ENCODE measurements around the gene BDH1. TPM values are rescaled to one million over a fixed set of nuclear protein-coding genes. Genes with fewer than 3 reads are reported as not detected.

The BDH1 gene
- total and polyA plus RNA-seq, 2 of the 13 experiments (the other 11 are each of a cell fraction or from before 2014, with no cell fraction given), result 21.2 to 71.9 TPM

DNA sequence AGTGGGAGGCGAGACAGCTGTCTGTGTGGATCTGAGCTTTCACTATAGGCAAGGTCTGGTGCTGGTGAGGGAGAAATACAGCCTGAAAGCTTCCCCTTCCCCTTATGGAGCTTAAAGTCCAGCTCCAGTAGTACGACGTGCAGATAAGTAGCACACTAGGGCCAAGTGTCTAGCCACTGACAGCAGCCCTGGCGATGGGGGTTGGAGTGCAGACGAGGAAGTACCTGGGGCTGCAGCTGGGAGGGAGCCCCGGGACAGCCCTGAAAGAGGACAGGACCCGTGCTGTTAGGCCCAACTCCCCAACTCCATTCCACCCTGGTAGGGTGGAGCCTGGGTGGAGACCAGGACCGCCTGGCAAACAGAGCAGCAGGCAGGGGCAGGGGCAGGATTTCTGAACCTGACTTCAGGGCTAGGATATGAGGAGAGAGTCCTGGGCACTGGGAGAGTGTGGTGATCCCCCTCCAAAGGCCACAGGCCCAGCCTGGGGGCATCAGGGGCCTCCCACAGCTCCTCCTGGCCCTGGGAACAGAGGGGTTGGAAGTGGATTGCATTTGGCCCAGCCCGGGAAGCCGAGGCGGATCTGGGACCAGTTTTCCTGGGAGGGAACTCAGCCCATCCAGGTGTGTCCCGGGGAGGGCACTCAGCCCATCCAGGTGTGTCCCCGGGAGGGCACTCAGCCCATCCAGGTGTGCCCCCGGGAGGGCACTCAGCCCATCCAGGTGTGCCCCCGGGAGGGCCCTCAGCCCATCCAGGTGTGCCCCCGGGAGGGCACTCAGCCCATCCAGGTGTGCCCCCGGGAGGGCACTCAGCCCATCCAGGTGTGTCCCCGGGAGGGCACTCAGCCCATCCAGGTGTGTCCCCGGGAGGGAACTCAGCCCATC is 42.8 kb downstream of the BDH1 start:
- H3K4me1 ChIP-seq (ENCODE audit: insufficient read depth, low read length), result peaks cover 75% of the 10 kb centered on the region
- H3K27me3 ChIP-seq (ENCODE audit: control insufficient read depth in 1 of 2, insufficient read depth in 2 of 2, low read length in 2 of 2), result no peaks in the 10 kb centered on the region; a peak in 1 of 5 replicates
- H3K36me3 ChIP-seq (replicated peaks in 1 of 2; ENCODE audit: control insufficient read depth in 1 of 2, insufficient read depth in 2 of 2, low read length in 2 of 2), result peaks cover 0 to 7% of the 10 kb centered on the region in 2 experiments; a peak in 3 of 5 replicates
- no peaks in the 10 kb centered on the region for H3K9me3 ChIP-seq (ENCODE audit: low read length)
- H3K4me2 ChIP-seq (ENCODE audit: low read depth, low read length), result peak overlapping the region; percentile 50
- DNase-seq (ENCODE audit: low spot score), result no peak
- 56% methylated on average over 8 of the region's 19 CpGs for WGBS (ENCODE audit: low lambda C conversion rate)
- CTCF ChIA-PET (ENCODE audit: low intra/inter-chr PET ratio, low total read pairs), result no interaction called here
- H2AFZ ChIP-seq (ENCODE audit: low read length), result no peak overlapping the region
- H3K27ac ChIP-seq (ENCODE audit: extremely low read length, insufficient read depth, low read length), result peak overlapping the region; percentile 52
- no peaks in the 10 kb centered on the region for H4K20me1 ChIP-seq (ENCODE audit: insufficient read depth, low read length)
- peak; percentile 67 for FAIRE-seq
- intact Hi-C loops (cut with micrococcal nuclease; ENCODE audit: unreplicated experiment) (no loop called here), in situ Hi-C loops (cut with HindIII; ENCODE audit: extremely low pct_ligation_motif_present, low pct_unique_long_range_greater_than_20kb) (loop anchor here (25.0 kb wide), 1 partner anchor 526 kb away; no protein-coding TSS in a partner anchor)
- 0 out of 2 replicates have a peak overlapping the region, but pooled peaks have one; percentile 16 for H3K9ac ChIP-seq (ENCODE audit: insufficient read depth, low read depth, low read length)
- H3K4me3 ChIP-seq (replicated peaks in 1 of 3; ENCODE audit: insufficient read depth in 1 of 3, low read depth in 2 of 3, low read length in 3 of 3), result peak overlapping the region in 1 of 3 experiments; percentile 20; a peak in 1 of 6 replicates
- POLR2A ChIA-PET, result interaction anchor here (1.6 kb wide), 1 partner anchor 8 kb away, joined by 4 read pairs; no protein-coding TSS in a partner anchor
- BruUV-seq (replicated peaks), result no TSS peak
- ATAC-seq, result peak; percentile 12
- H3K79me2 ChIP-seq (ENCODE audit: insufficient read depth, low read length), result no peaks in the 10 kb centered on the region
- TF ChIP-seq LCORL (IDR thresholded peaks at IDR 0.05) (no peak), LCORL (CRISPR knock-in tag; IDR thresholded peaks at IDR 0.05) (0 out of 2 replicates have a peak, but pooled peaks have one; percentile 48), HNF4A (CRISPR knock-in tag; IDR thresholded peaks at IDR 0.05) (peak; percentile 65), NFYB (CRISPR knock-in tag; IDR thresholded peaks at IDR 0.05) (no peak), ZNF331 (CRISPR knock-in tag; IDR thresholded peaks at IDR 0.05) (0 out of 2 replicates have a peak, but pooled peaks have one; percentile 13)
- TF ChIP-seq, protein P1, sequence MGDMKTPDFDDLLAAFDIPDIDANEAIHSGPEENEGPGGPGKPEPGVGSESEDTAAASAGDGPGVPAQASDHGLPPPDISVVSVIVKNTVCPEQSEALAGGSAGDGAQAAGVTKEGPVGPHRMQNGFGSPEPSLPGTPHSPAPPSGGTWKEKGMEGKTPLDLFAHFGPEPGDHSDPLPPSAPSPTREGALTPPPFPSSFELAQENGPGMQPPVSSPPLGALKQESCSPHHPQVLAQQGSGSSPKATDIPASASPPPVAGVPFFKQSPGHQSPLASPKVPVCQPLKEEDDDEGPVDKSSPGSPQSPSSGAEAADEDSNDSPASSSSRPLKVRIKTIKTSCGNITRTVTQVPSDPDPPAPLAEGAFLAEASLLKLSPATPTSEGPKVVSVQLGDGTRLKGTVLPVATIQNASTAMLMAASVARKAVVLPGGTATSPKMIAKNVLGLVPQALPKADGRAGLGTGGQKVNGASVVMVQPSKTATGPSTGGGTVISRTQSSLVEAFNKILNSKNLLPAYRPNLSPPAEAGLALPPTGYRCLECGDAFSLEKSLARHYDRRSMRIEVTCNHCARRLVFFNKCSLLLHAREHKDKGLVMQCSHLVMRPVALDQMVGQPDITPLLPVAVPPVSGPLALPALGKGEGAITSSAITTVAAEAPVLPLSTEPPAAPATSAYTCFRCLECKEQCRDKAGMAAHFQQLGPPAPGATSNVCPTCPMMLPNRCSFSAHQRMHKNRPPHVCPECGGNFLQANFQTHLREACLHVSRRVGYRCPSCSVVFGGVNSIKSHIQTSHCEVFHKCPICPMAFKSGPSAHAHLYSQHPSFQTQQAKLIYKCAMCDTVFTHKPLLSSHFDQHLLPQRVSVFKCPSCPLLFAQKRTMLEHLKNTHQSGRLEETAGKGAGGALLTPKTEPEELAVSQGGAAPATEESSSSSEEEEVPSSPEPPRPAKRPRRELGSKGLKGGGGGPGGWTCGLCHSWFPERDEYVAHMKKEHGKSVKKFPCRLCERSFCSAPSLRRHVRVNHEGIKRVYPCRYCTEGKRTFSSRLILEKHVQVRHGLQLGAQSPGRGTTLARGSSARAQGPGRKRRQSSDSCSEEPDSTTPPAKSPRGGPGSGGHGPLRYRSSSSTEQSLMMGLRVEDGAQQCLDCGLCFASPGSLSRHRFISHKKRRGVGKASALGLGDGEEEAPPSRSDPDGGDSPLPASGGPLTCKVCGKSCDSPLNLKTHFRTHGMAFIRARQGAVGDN (CRISPR knock-in tag; IDR thresholded peaks at IDR 0.05), result peak; percentile 77
- TF ChIP-seq, protein P2, sequence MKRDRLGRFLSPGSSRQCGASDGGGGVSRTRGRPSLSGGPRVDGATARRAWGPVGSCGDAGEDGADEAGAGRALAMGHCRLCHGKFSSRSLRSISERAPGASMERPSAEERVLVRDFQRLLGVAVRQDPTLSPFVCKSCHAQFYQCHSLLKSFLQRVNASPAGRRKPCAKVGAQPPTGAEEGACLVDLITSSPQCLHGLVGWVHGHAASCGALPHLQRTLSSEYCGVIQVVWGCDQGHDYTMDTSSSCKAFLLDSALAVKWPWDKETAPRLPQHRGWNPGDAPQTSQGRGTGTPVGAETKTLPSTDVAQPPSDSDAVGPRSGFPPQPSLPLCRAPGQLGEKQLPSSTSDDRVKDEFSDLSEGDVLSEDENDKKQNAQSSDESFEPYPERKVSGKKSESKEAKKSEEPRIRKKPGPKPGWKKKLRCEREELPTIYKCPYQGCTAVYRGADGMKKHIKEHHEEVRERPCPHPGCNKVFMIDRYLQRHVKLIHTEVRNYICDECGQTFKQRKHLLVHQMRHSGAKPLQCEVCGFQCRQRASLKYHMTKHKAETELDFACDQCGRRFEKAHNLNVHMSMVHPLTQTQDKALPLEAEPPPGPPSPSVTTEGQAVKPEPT (CRISPR knock-in tag; IDR thresholded peaks at IDR 0.05; ENCODE audit: low read depth), result no peak
- TF ChIP-seq, protein P3, sequence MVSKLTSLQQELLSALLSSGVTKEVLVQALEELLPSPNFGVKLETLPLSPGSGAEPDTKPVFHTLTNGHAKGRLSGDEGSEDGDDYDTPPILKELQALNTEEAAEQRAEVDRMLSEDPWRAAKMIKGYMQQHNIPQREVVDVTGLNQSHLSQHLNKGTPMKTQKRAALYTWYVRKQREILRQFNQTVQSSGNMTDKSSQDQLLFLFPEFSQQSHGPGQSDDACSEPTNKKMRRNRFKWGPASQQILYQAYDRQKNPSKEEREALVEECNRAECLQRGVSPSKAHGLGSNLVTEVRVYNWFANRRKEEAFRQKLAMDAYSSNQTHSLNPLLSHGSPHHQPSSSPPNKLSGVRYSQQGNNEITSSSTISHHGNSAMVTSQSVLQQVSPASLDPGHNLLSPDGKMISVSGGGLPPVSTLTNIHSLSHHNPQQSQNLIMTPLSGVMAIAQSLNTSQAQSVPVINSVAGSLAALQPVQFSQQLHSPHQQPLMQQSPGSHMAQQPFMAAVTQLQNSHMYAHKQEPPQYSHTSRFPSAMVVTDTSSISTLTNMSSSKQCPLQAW (CRISPR knock-in tag; IDR thresholded peaks at IDR 0.05), result peak; percentile 38; the same call in 1 of the 2 replicates
- TF ChIP-seq, protein P4, sequence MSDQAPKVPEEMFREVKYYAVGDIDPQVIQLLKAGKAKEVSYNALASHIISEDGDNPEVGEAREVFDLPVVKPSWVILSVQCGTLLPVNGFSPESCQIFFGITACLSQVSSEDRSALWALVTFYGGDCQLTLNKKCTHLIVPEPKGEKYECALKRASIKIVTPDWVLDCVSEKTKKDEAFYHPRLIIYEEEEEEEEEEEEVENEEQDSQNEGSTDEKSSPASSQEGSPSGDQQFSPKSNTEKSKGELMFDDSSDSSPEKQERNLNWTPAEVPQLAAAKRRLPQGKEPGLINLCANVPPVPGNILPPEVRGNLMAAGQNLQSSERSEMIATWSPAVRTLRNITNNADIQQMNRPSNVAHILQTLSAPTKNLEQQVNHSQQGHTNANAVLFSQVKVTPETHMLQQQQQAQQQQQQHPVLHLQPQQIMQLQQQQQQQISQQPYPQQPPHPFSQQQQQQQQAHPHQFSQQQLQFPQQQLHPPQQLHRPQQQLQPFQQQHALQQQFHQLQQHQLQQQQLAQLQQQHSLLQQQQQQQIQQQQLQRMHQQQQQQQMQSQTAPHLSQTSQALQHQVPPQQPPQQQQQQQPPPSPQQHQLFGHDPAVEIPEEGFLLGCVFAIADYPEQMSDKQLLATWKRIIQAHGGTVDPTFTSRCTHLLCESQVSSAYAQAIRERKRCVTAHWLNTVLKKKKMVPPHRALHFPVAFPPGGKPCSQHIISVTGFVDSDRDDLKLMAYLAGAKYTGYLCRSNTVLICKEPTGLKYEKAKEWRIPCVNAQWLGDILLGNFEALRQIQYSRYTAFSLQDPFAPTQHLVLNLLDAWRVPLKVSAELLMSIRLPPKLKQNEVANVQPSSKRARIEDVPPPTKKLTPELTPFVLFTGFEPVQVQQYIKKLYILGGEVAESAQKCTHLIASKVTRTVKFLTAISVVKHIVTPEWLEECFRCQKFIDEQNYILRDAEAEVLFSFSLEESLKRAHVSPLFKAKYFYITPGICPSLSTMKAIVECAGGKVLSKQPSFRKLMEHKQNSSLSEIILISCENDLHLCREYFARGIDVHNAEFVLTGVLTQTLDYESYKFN (CRISPR knock-in tag; conservative IDR thresholded peaks at IDR 0.05), result peak; percentile 53; the same call in 1 of the 2 replicates
